ENCODE results near the gene NCOA6. TPM values are rescaled to one million over a fixed set of nuclear protein-coding genes. Genes with fewer than 3 reads are reported as not detected.

The NCOA6 gene
- total and polyA plus RNA-seq, 3 experiments from 2014 or later, result 11.4 to 23.1 (median 22.7) TPM

GRCh38 chr20:34689486-34689885 lies 136.0 kb downstream of the NCOA6 start:
- Histone ChIP-seq H3K4me1 (ENCODE audit: insufficient read depth, low read length) (no peaks in the 10 kb centered on the region), H3K4me3 (ENCODE audit: low read length) (no peak overlapping the region), H3K9me3 (ENCODE audit: low read length) (no peaks in the 10 kb centered on the region), H3K27ac (ENCODE audit: low read depth, low read length) (no peak overlapping the region), H3K36me3 (ENCODE audit: insufficient read depth, low read length) (no peaks in the 10 kb centered on the region), H3K27me3 (ENCODE audit: insufficient read depth, low read length, poor library complexity, severe bottlenecking) (no peaks in the 10 kb centered on the region)
- POLR2A ChIA-PET, result no interaction called here
- no peak for DNase-seq
- Mint-ChIP-seq H3K4me3 (no peak overlapping the region), H3K9me3 (no peaks in the 10 kb centered on the region), H3K4me1 (no peaks in the 10 kb centered on the region), H3K27me3 (no peaks in the 10 kb centered on the region), H3K36me3 (no peaks in the 10 kb centered on the region), H3K27ac (no peak overlapping the region)
- CTCF ChIA-PET, result no interaction called here

- H3K27me3 ChIP-seq (ENCODE audit: insufficient read depth, low read length, poor library complexity, severe bottlenecking), result no peaks in the 10 kb centered on the region
- Mint-ChIP-seq H3K27me3 (no peaks in the 10 kb centered on the region), H3K4me3 (peak overlapping the region in 1 of 7 donors; percentile 24), H3K27ac (no peak overlapping the region), H3K36me3 (peaks cover 0 to 3% (median 0%) of the 10 kb centered on the region in 3 donors), H3K9me3 (no peaks in the 10 kb centered on the region), H3K4me1 (no peaks in the 10 kb centered on the region)
- DNase-seq, result no peak
- ChIA-PET POLR2A (no interaction called here), CTCF (interaction anchor here (0.5 to 1.3 kb wide), 2 partner anchors 13 to 24 kb away, joined by 3 to 4 read pairs; no protein-coding TSS in a partner anchor)
- H3K36me3 ChIP-seq (ENCODE audit: insufficient read depth, low read length), result no peaks in the 10 kb centered on the region
- H3K4me1 ChIP-seq (ENCODE audit: insufficient read depth, low read length), result no peaks in the 10 kb centered on the region
- H3K9me3 ChIP-seq (ENCODE audit: low read length), result no peaks in the 10 kb centered on the region
- H3K4me3 ChIP-seq (ENCODE audit: low read length), result no peak overlapping the region
- no peak overlapping the region for H3K27ac ChIP-seq (ENCODE audit: low read depth, low read length)
Measured at GRCh38 chr20:34683667-34684066, 141.8 kb downstream of the NCOA6 start.

GRCh38 chr20:34680586-34681175 lies 144.8 kb downstream of the NCOA6 start:
- Mint-ChIP-seq H3K4me3 (peak overlapping the region in 2 of 7 donors; percentile 66 to 82), H3K36me3 (peaks cover 0 to 6% (median 3%) of the 10 kb centered on the region in 3 donors)

GRCh38 chr20:34676642-34677373 lies 148.6 kb downstream of the NCOA6 start, which contains the start of gene PIGU:
Gene PIGU, minus strand, starts transcription at chr20:34677092. Its CDS starts 7 bp downstream, at chr20:34677085.
- peak within 1 kb of the TSS; percentile 64 for H3K4me3 ChIP-seq (ENCODE audit: low read length)
- Mint-ChIP-seq H3K9me3 (peaks cover 0 to 2% (median 0%) of the 10 kb centered on the region in 5 donors), H3K27me3 (no peaks in the 10 kb centered on the region), H3K4me3 (peak within 1 kb of the TSS; percentile 96 to 99 (median 98)), H3K36me3 (peaks cover 0 to 6% (median 3%) of the 10 kb centered on the region in 3 donors), H3K27ac (peak within 1 kb of the TSS; percentile 87 to 99 (median 95)), H3K4me1 (peaks cover 15 to 29% (median 17%) of the 10 kb centered on the region in 3 donors)
- H3K4me1 ChIP-seq (ENCODE audit: insufficient read depth, low read length), result peaks cover 15% of the 10 kb centered on the region
- H3K36me3 ChIP-seq (ENCODE audit: insufficient read depth, low read length), result no peaks in the 10 kb centered on the region
- POLR2A ChIA-PET, result interaction anchor here (0.6 to 2.1 kb wide), 7 partner anchors 10 to 1277 kb away, joined by 3 to 9 read pairs (median 5); partner anchors contain the start of genes EIF2S2, MAP1LC3A, SCAND1 and TP53INP2
- CTCF ChIA-PET, result interaction anchor here (0.8 to 1.9 kb wide), 3 partner anchors 32 to 364 kb away, joined by 3 to 7 read pairs (median 4); no protein-coding TSS in a partner anchor
- peak; percentile 92 to 96 (median 94) for DNase-seq
- peak within 1 kb of the TSS; percentile 72 for H3K27ac ChIP-seq (ENCODE audit: low read depth, low read length)
- H3K27me3 ChIP-seq (ENCODE audit: insufficient read depth, low read length, poor library complexity, severe bottlenecking), result no peaks in the 10 kb centered on the region
- H3K9me3 ChIP-seq (ENCODE audit: low read length), result no peaks in the 10 kb centered on the region

More at GRCh38 chr20:34680586-34681175, 144.8 kb downstream of the NCOA6 start:
- peaks cover 10 to 15% (median 11%) of the 10 kb centered on the region in 3 donors for H3K4me1 Mint-ChIP-seq
- Histone ChIP-seq H3K4me3 (ENCODE audit: low read length) (no peak overlapping the region), H3K27me3 (ENCODE audit: insufficient read depth, low read length, poor library complexity, severe bottlenecking) (no peaks in the 10 kb centered on the region), H3K9me3 (ENCODE audit: low read length) (no peaks in the 10 kb centered on the region), H3K27ac (ENCODE audit: low read depth, low read length) (no peak overlapping the region), H3K4me1 (ENCODE audit: insufficient read depth, low read length) (peaks cover 15% of the 10 kb centered on the region), H3K36me3 (ENCODE audit: insufficient read depth, low read length) (no peaks in the 10 kb centered on the region)
- H3K27ac Mint-ChIP-seq, result peak overlapping the region in 2 of 8 donors; percentile 17 to 25
- no peak for DNase-seq
- no peaks in the 10 kb centered on the region for H3K27me3 Mint-ChIP-seq
- H3K9me3 Mint-ChIP-seq, result peaks cover 0 to 2% (median 0%) of the 10 kb centered on the region in 5 donors
- CTCF ChIA-PET, result interaction anchor here (0.6 to 0.8 kb wide), 2 partner anchors 27 to 32 kb away, joined by 3 read pairs; no protein-coding TSS in a partner anchor
- POLR2A ChIA-PET, result interaction anchor here (0.8 kb wide), 1 partner anchor 24 kb away, joined by 3 read pairs; the partner anchor contains the start of gene TP53INP2

- Mint-ChIP-seq H3K27me3 (no peaks in the 10 kb centered on the region), H3K4me1 (peaks cover 15 to 29% (median 17%) of the 10 kb centered on the region in 3 donors), H3K27ac (peak overlapping the region; percentile 87 to 97 (median 94)), H3K36me3 (peaks cover 0 to 6% (median 3%) of the 10 kb centered on the region in 3 donors), H3K9me3 (peaks cover 0 to 2% (median 0%) of the 10 kb centered on the region in 5 donors), H3K4me3 (peak overlapping the region; percentile 96 to 99 (median 98))
- peak overlapping the region; percentile 64 for H3K4me3 ChIP-seq (ENCODE audit: low read length)
- DNase-seq, result no peak
- H3K27ac ChIP-seq (ENCODE audit: low read depth, low read length), result peak overlapping the region; percentile 72
- ChIA-PET CTCF (interaction anchor here (1.0 to 1.9 kb wide), 2 partner anchors 33 to 364 kb away, joined by 3 to 7 read pairs; no protein-coding TSS in a partner anchor), POLR2A (interaction anchor here (2.1 kb wide), 1 partner anchor 28 kb away, joined by 9 read pairs; the partner anchor contains the start of gene TP53INP2)
- H3K27me3 ChIP-seq (ENCODE audit: insufficient read depth, low read length, poor library complexity, severe bottlenecking), result no peaks in the 10 kb centered on the region
- H3K4me1 ChIP-seq (ENCODE audit: insufficient read depth, low read length), result peaks cover 15% of the 10 kb centered on the region
- H3K36me3 ChIP-seq (ENCODE audit: insufficient read depth, low read length), result no peaks in the 10 kb centered on the region
- H3K9me3 ChIP-seq (ENCODE audit: low read length), result no peaks in the 10 kb centered on the region
Measured at GRCh38 chr20:34675993-34676641, 149.3 kb downstream of the NCOA6 start.

- no peaks in the 10 kb centered on the region for H3K27me3 ChIP-seq (ENCODE audit: insufficient read depth, low read length, poor library complexity, severe bottlenecking)
- Mint-ChIP-seq H3K9me3 (peaks cover 0 to 2% (median 0%) of the 10 kb centered on the region in 5 donors), H3K4me3 (peak overlapping the region in 4 of 7 donors; percentile 97 to 99 (median 98)), H3K27ac (peak overlapping the region in 6 of 8 donors; percentile 21 to 97 (median 92)), H3K27me3 (no peaks in the 10 kb centered on the region), H3K4me1 (peaks cover 15 to 29% (median 17%) of the 10 kb centered on the region in 3 donors), H3K36me3 (peaks cover 0 to 6% (median 3%) of the 10 kb centered on the region in 3 donors)
- ChIA-PET CTCF (interaction anchor here (1.9 kb wide), 1 partner anchor 363 kb away, joined by 7 read pairs; no protein-coding TSS in a partner anchor), POLR2A (no interaction called here)
- H3K9me3 ChIP-seq (ENCODE audit: low read length), result no peaks in the 10 kb centered on the region
- H3K4me1 ChIP-seq (ENCODE audit: insufficient read depth, low read length), result peaks cover 15% of the 10 kb centered on the region
- no peak overlapping the region for H3K27ac ChIP-seq (ENCODE audit: low read depth, low read length)
- H3K4me3 ChIP-seq (ENCODE audit: low read length), result no peak overlapping the region
- DNase-seq, result no peak
- no peaks in the 10 kb centered on the region for H3K36me3 ChIP-seq (ENCODE audit: insufficient read depth, low read length)
Measured at GRCh38 chr20:34675561-34675960, 149.9 kb downstream of the NCOA6 start.

GRCh38 chr20:34673412-34673811 lies 152.0 kb downstream of the NCOA6 start:
- Histone ChIP-seq H3K27ac (ENCODE audit: low read depth, low read length) (no peak overlapping the region), H3K4me3 (ENCODE audit: low read length) (no peak overlapping the region), H3K36me3 (ENCODE audit: insufficient read depth, low read length) (no peaks in the 10 kb centered on the region), H3K9me3 (ENCODE audit: low read length) (no peaks in the 10 kb centered on the region), H3K4me1 (ENCODE audit: insufficient read depth, low read length) (peaks cover 15% of the 10 kb centered on the region), H3K27me3 (ENCODE audit: insufficient read depth, low read length, poor library complexity, severe bottlenecking) (no peaks in the 10 kb centered on the region)
- Mint-ChIP-seq H3K27me3 (no peaks in the 10 kb centered on the region), H3K4me3 (no peak overlapping the region), H3K9me3 (peaks cover 0 to 2% (median 0%) of the 10 kb centered on the region in 5 donors), H3K36me3 (peaks cover 0 to 8% (median 0%) of the 10 kb centered on the region in 3 donors), H3K27ac (no peak overlapping the region), H3K4me1 (peaks cover 15 to 31% (median 17%) of the 10 kb centered on the region in 3 donors)
- no peak for DNase-seq
- CTCF ChIA-PET, result no interaction called here
- POLR2A ChIA-PET, result interaction anchor here (0.6 kb wide), 1 partner anchor 109 kb away, joined by 3 read pairs; no protein-coding TSS in a partner anchor
